Activated CD8-positive, alpha-beta memory T cell treated with anti-CD3 and anti-CD28 coated beads, Interleukin-2, amount 50 U/mL, for 24 hours (primary cell): Measurements from ENCODE around the gene EIF4ENIF1.
"Not testable (repeated sequence)": the region's sequence is repeated elsewhere in the genome, so short reads cannot be mapped to it uniquely, and the experiment has no call there.

Experiments used
- DNase-seq: peaks from one replicate; pipeline ENCODE4 v3.0.0-alpha.2; 2020; ENCODE audit errors: extremely low read depth

Gene EIF4ENIF1

GRCh38 chr22:31489632-31490495 lies at the start of gene EIF4ENIF1:
Gene EIF4ENIF1, minus strand, starts transcription at chr22:31489842. Its CDS starts 1,124 bp downstream, at chr22:31488718.
- DNase-seq = peak; percentile 58

- DNase-seq = no peak
These were observed 49.2 kb upstream of the EIF4ENIF1 start for GRCh38 chr22:31538815-31539214.

GRCh38 chr22:31537019-31537535 lies 47.4 kb upstream of the EIF4ENIF1 start:
- DNase-seq = no peak

GRCh38 chr22:31533374-31533773 lies 43.7 kb upstream of the EIF4ENIF1 start:
- DNase-seq = no peak

GRCh38 chr22:31532060-31532459 lies 42.4 kb upstream of the EIF4ENIF1 start:
- no peak for DNase-seq

GRCh38 chr22:31530823-31531195 lies 41.2 kb upstream of the EIF4ENIF1 start:
- no peak for DNase-seq

- DNase-seq = no peak
These were observed 36.6 kb upstream of the EIF4ENIF1 start for GRCh38 chr22:31526270-31526669.

- not testable (repeated sequence) for DNase-seq
These were observed 34.5 kb upstream of the EIF4ENIF1 start for GRCh38 chr22:31524132-31524531.

- DNase-seq = no peak
These were observed 30.4 kb upstream of the EIF4ENIF1 start for GRCh38 chr22:31520051-31520450.

- no peak for DNase-seq
These were observed 19.6 kb upstream of the EIF4ENIF1 start for GRCh38 chr22:31509061-31509762.

- no peak for DNase-seq
These were observed 18.9 kb upstream of the EIF4ENIF1 start for GRCh38 chr22:31508536-31508935.

- DNase-seq = not testable (repeated sequence)
These were observed 17.9 kb upstream of the EIF4ENIF1 start for GRCh38 chr22:31507517-31507916.

GRCh38 chr22:31504282-31504681 lies 14.6 kb upstream of the EIF4ENIF1 start:
- no peak for DNase-seq

GRCh38 chr22:31503211-31503964 lies 13.7 kb upstream of the EIF4ENIF1 start:
- no peak for DNase-seq

GRCh38 chr22:31501738-31502137 lies 12.1 kb upstream of the EIF4ENIF1 start:
- no peak for DNase-seq

GRCh38 chr22:31497148-31497938 lies 7.7 kb upstream of the EIF4ENIF1 start:
- no peak for DNase-seq

GRCh38 chr22:31496735-31497146 lies 7.1 kb upstream of the EIF4ENIF1 start:
- DNase-seq = peak; percentile 4

- peak; percentile 90 for DNase-seq
These were observed 6.5 kb upstream of the EIF4ENIF1 start, which contains the start of gene SFI1 for GRCh38 chr22:31496007-31496734. Gene SFI1, plus strand, starts transcription at chr22:31496536. Its CDS starts 11,749 bp downstream, at chr22:31508285.

- no peak for DNase-seq
These were observed 5.7 kb upstream of the EIF4ENIF1 start for GRCh38 chr22:31495343-31495742.

- DNase-seq = not testable (repeated sequence)
These were observed 3.7 kb upstream of the EIF4ENIF1 start for GRCh38 chr22:31493355-31493754.
